Measurements from ENCODE around the gene MOSPD3. TPM values are rescaled to one million over a fixed set of nuclear protein-coding genes. Genes with fewer than 3 reads are reported as not detected.

Gene MOSPD3
- total and polyA plus RNA-seq, 2 of the 8 experiments (the other 6 are each of a cell fraction or from before 2014, with no cell fraction given), result 20.7 to 21.4 TPM

DNA sequence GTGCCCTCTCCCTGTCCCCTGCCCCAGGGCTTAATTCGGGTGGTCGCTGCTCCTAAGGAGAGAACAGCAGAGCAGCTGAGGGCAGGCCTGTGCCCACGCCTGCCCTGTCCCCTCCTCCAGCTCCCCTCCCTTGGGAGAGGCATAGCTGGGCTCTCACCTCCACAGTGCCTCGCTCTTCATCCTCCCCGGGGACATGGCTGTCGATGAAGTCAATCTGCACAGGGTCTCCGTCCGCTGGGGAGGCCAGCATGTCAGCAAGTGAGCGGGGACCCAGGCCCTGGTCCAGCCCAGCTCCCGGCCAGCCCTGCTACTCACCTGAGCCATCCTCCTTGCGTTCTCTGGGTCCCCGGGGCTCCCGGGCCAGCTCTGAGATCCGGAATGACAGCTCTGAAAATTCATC is 34.8 kb upstream of the MOSPD3 start:
- no peak overlapping the region for H3K14ac ChIP-seq (ENCODE audit: insufficient read length)
- H2BK12ac ChIP-seq (ENCODE audit: low read depth, low read length), result no peak overlapping the region
- H3K79me2 ChIP-seq (ENCODE audit: control insufficient read depth in 1 of 2, insufficient read depth in 2 of 2, low read length in 2 of 2), result no peaks in the 10 kb centered on the region
- no peak overlapping the region for H3K4ac ChIP-seq (replicated peaks; ENCODE audit: insufficient read length, low read depth, low read length)
- peaks cover 2 to 17% of the 10 kb centered on the region in 2 experiments for H4K20me1 ChIP-seq (replicated peaks in 1 of 2; ENCODE audit: control insufficient read depth in 1 of 2, insufficient read depth in 2 of 2, low read length in 2 of 2)
- H3K4me1 ChIP-seq (replicated peaks in 1 of 4; ENCODE audit: control insufficient read depth in 3 of 4, insufficient read depth in 4 of 4, low read length in 3 of 4), result peaks cover 0 to 8% (median 4%) of the 10 kb centered on the region in 4 experiments; a peak in 4 of 7 replicates
- H4K5ac ChIP-seq (ENCODE audit: insufficient read length, low read depth, low read length), result no peak overlapping the region
- H3K36me3 ChIP-seq (ENCODE audit: control insufficient read depth in 2 of 4, insufficient read depth in 4 of 4, low read length in 3 of 4), result peaks cover 15 to 41% (median 37%) of the 10 kb centered on the region in 4 experiments
- H3K56ac ChIP-seq (replicated peaks; ENCODE audit: insufficient read length, low read depth, low read length), result no peak overlapping the region
- no peak overlapping the region for H3K4me2 ChIP-seq (ENCODE audit: insufficient read depth in 1 of 2, low read depth in 2 of 2, low read length in 2 of 2)
- CTCF ChIA-PET (ENCODE audit: partially characterized antibody), result interaction anchor here (0.9 to 3.8 kb wide), 9 partner anchors 9 to 147 kb away, joined by 3 to 16 read pairs (median 5); partner anchors contain the start of genes FBXO24, LRCH4 and MOSPD3
- POLR2A ChIA-PET (ENCODE audit: partially characterized antibody), result interaction anchor here (0.6 to 2.6 kb wide), 5 partner anchors 8 to 244 kb away, joined by 3 to 10 read pairs (median 3); partner anchors contain the start of genes FBXO24 and LRCH4
- no peak overlapping the region for H4K8ac ChIP-seq (ENCODE audit: extremely low read depth, insufficient read depth, low read length)
- H3K18ac ChIP-seq (ENCODE audit: extremely low read depth, low read length), result no peak overlapping the region
- no peak overlapping the region for H2BK20ac ChIP-seq (ENCODE audit: low read length)
- no peak overlapping the region for H2AK5ac ChIP-seq (ENCODE audit: low read depth, low read length)
- no peak overlapping the region for H3K9ac ChIP-seq (replicated peaks in 1 of 4; ENCODE audit: extremely low read depth in 1 of 4, low read depth in 3 of 4, low read length in 3 of 4)
- H3K9me3 ChIP-seq (ENCODE audit: insufficient read depth in 2 of 2, low read depth in 1 of 2, low read length in 1 of 2), result no peaks in the 10 kb centered on the region
- DNase-seq (ENCODE audit: low read depth in 1 of 2, low spot score in 2 of 2), result no peak
- H2BK120ac ChIP-seq (replicated peaks; ENCODE audit: low read depth, low read length), result no peak overlapping the region
- no peak overlapping the region for H4K91ac ChIP-seq (replicated peaks; ENCODE audit: insufficient read length, low read length)
- no peak overlapping the region for H3K4me3 ChIP-seq (ENCODE audit: extremely low read depth in 1 of 4, insufficient read depth in 2 of 4, low read depth in 3 of 4, low read length in 4 of 4)
- H3K27ac ChIP-seq (ENCODE audit: low read depth, low read length), result no peak overlapping the region
- H2BK15ac ChIP-seq (ENCODE audit: low read length), result no peak overlapping the region
- FAIRE-seq, result no peak
- peaks cover 7% of the 10 kb centered on the region for H3K79me1 ChIP-seq (ENCODE audit: low read depth, low read length)
- H3K23me2 ChIP-seq (ENCODE audit: low read depth, low read length), result peaks cover 7% of the 10 kb centered on the region
- H2AFZ ChIP-seq (ENCODE audit: low read length), result no peak overlapping the region
- peaks cover 0 to 2% (median 0%) of the 10 kb centered on the region in 4 experiments; a peak in 1 of 7 replicates for H3K27me3 ChIP-seq (replicated peaks in 1 of 4; ENCODE audit: control insufficient read depth in 3 of 4, extremely low read depth in 1 of 4, insufficient read depth in 3 of 4, low read length in 3 of 4)
- WGBS, 2 experiments (ENCODE audit: extremely low coverage in 1 of 2, insufficient coverage in 1 of 2, insufficient read length in 1 of 2, insufficient replicate concordance in 2 of 2, low coverage in 1 of 2, low lambda C conversion rate in 2 of 2, missing lambda C conversion rate in 1 of 2), result 87% methylated on average over 12 of the region's 14 CpGs; no CpG with 5 or more reads in 1 of the 2 experiments
- H2BK5ac ChIP-seq (ENCODE audit: low read depth, low read length), result no peak overlapping the region; the same call in 1 of the 2 replicates
- H3K23ac ChIP-seq (ENCODE audit: insufficient read length), result no peak overlapping the region
- no peak for TF ChIP-seq SRF (IDR thresholded peaks at IDR 0.05; ENCODE audit: low read depth, low read length)
- TF ChIP-seq POU5F1 (IDR thresholded peaks at IDR 0.05; ENCODE audit: low read depth, low read length), result no peak
- no peak for TF ChIP-seq RAD21 (IDR thresholded peaks at IDR 0.05 in 1 of 2, conservative IDR thresholded peaks at IDR 0.05 in 1 of 2; ENCODE audit: low read depth in 2 of 2, low read length in 2 of 2)
- TF ChIP-seq CHD2 (IDR thresholded peaks at IDR 0.05; ENCODE audit: low read length), result no peak
- TF ChIP-seq RFX5 (IDR thresholded peaks at IDR 0.05; ENCODE audit: borderline replicate concordance, low read depth, low read length), result no peak
- no peak for TF ChIP-seq CHD1 (IDR thresholded peaks at IDR 0.05; ENCODE audit: low read depth, low read length)
- TF ChIP-seq BRCA1 (IDR thresholded peaks at IDR 0.05; ENCODE audit: low read depth, low read length), result no peak
- no peak for TF ChIP-seq SAP30 (IDR thresholded peaks at IDR 0.05; ENCODE audit: insufficient read depth, insufficient replicate concordance, low read length)
- TF ChIP-seq HDAC2 (IDR thresholded peaks at IDR 0.05; ENCODE audit: borderline replicate concordance in 1 of 2, low read depth in 2 of 2, low read length in 2 of 2), result no peak
- TF ChIP-seq, protein P1, sequence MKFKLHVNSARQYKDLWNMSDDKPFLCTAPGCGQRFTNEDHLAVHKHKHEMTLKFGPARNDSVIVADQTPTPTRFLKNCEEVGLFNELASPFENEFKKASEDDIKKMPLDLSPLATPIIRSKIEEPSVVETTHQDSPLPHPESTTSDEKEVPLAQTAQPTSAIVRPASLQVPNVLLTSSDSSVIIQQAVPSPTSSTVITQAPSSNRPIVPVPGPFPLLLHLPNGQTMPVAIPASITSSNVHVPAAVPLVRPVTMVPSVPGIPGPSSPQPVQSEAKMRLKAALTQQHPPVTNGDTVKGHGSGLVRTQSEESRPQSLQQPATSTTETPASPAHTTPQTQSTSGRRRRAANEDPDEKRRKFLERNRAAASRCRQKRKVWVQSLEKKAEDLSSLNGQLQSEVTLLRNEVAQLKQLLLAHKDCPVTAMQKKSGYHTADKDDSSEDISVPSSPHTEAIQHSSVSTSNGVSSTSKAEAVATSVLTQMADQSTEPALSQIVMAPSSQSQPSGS (IDR thresholded peaks at IDR 0.05; ENCODE audit: low read length), result no peak
- TF ChIP-seq SIRT6 (IDR thresholded peaks at IDR 0.05; ENCODE audit: low read length), result no peak
- TF ChIP-seq FOSL1 (IDR thresholded peaks at IDR 0.05; ENCODE audit: insufficient read depth, low read depth, low read length), result no peak
